Fibroblast of lung (primary cell): ENCODE measurements around the gene PLSCR4. TPM values are rescaled to one million over a fixed set of nuclear protein-coding genes. Genes with fewer than 3 reads are reported as not detected.
A peak's percentile ranks its signal among the peaks of the same experiment; 100 is the strongest.

ENCODE experiments used
- DNase-seq, 2 donors: peaks; one replicate each; pipeline versions ENCODE4 v3.0.0 to v3.0.0-alpha.2; 2010; ENCODE audit warnings: low read depth in 2 of 2
- H2AFZ ChIP-seq: 2 replicates; pipeline ENCODE4 v1.5.1; 2012; ENCODE audit warnings: low read length, control low read depth, inconsistent platforms
- H3K27ac ChIP-seq: 2 replicates; pipeline ENCODE4 v1.5.1; 2011; ENCODE audit warnings: low read length, control low read depth; ENCODE audit not compliant: insufficient read depth
- H3K27me3 ChIP-seq: 2 replicates; pipeline ENCODE4 v1.5.1; 2011; ENCODE audit warnings: mild to moderate bottlenecking, low read length; ENCODE audit not compliant: control insufficient read depth, insufficient read depth
- H3K36me3 ChIP-seq: 2 replicates; pipeline ENCODE4 v1.5.1; 2011; ENCODE audit warnings: low read length; ENCODE audit not compliant: control insufficient read depth, insufficient read depth
- H3K4me1 ChIP-seq: 2 replicates; pipeline ENCODE4 v1.5.1; 2011; ENCODE audit warnings: low read length; ENCODE audit not compliant: control insufficient read depth, insufficient read depth; ENCODE audit errors: extremely low read depth
- H3K4me2 ChIP-seq: 2 replicates; pipeline ENCODE4 v1.5.1; 2011; ENCODE audit warnings: low read length, control low read depth; ENCODE audit not compliant: insufficient read depth; ENCODE audit errors: extremely low read depth
- H3K4me3 ChIP-seq, 4 experiments: fragments of 200-600 bp in 1 of 4; sonication (generic) in 1 of 4; replicated peaks in 1 of 4; 2 replicates each; pipeline ENCODE4 v1.5.1; 2011 to 2016; ENCODE audit warnings: low read length in 4 of 4, low read depth in 3 of 4, mild to moderate bottlenecking in 3 of 4, control low read depth in 2 of 4, inconsistent platforms in 1 of 4, mixed read lengths in 1 of 4; ENCODE audit not compliant: insufficient read depth in 1 of 4; ENCODE audit errors: control extremely low read depth in 1 of 4
- H3K79me2 ChIP-seq: 2 replicates; pipeline ENCODE4 v1.5.1; 2012; ENCODE audit warnings: mild to moderate bottlenecking, low read length, inconsistent platforms; ENCODE audit not compliant: control insufficient read depth, insufficient read depth
- H3K9ac ChIP-seq: 2 replicates; pipeline ENCODE4 v1.5.1; 2011; ENCODE audit warnings: mild to moderate bottlenecking, low read length, control low read depth; ENCODE audit not compliant: insufficient read depth
- H3K9me3 ChIP-seq: 2 replicates; pipeline ENCODE4 v1.5.1; 2012; ENCODE audit warnings: low read depth, low read length; ENCODE audit not compliant: control insufficient read depth, insufficient read depth
- H4K20me1 ChIP-seq: 2 replicates; pipeline ENCODE4 v1.5.1; 2011; ENCODE audit warnings: low read length; ENCODE audit not compliant: control insufficient read depth, insufficient read depth; ENCODE audit errors: extremely low read depth
- CTCF ChIP-seq, 2 donors: IDR thresholded peaks in 1 of 2; conservative IDR thresholded peaks in 1 of 2; 1 replicate in 1 of 2; 2 replicates in 1 of 2; pipeline ENCODE4 v1.5.1; 2011 to 2012; ENCODE audit warnings: low read length in 2 of 2, control low read depth in 1 of 2, inconsistent platforms in 1 of 2, low read depth in 1 of 2, mild to moderate bottlenecking in 1 of 2
- EZH2 ChIP-seq: IDR thresholded peaks from 2 replicates; pipeline ENCODE4 v1.5.1; 2012; ENCODE audit warnings: low read length, control low read depth, mild to moderate bottlenecking; ENCODE audit errors: missing control alignments
- polyA plus RNA-seq, 2 donors: library from polyadenylated mRNA; depleted of rRNA in 1 of 2; stranded (reverse) in 1 of 2; unstranded in 1 of 2; fragments of >200 nt; gene quantifications; 2 replicates each; pipeline ENCODE4 v1.2.1, GENCODE V29; 2011 to 2012; ENCODE audit warnings: missing spikeins in 1 of 2
- total RNA-seq: library from RNA; depleted of rRNA; stranded (reverse); fragments of >200 nt; gene quantifications from 2 replicates; pipeline ENCODE4 v1.2.1, GENCODE V29; 2014

The PLSCR4 gene
- total and polyA plus RNA-seq, 2 donors (not counting 1 experiment from before 2014, with no cell fraction given): 36.7 to 57.6 TPM

GRCh38 chr3:146156095-146156494, 94.8 kb downstream of the PLSCR4 start:
- Histone ChIP-seq H3K36me3 (no peaks in the 10 kb centered on the region), H3K4me1 (peaks cover 6% of the 10 kb centered on the region), H3K79me2 (peaks cover 51% of the 10 kb centered on the region), H3K4me3 (peak overlapping the region in 1 of 4 experiments; percentile 23), H3K4me2 (peak overlapping the region; percentile 60), H3K9me3 (no peaks in the 10 kb centered on the region), H3K27me3 (no peaks in the 10 kb centered on the region), H2AFZ (no peak overlapping the region), H3K9ac (no peak overlapping the region), H4K20me1 (no peaks in the 10 kb centered on the region), H3K27ac (no peak overlapping the region)
- no peak for DNase-seq
- no peak for TF ChIP-seq CTCF (conservative IDR thresholded peaks at IDR 0.05 in 1 of 2, IDR thresholded peaks at IDR 0.05 in 1 of 2; ENCODE audit: low read depth in 1 of 2, low read length in 2 of 2)
- no peak for TF ChIP-seq EZH2

- no peak for DNase-seq
- TF ChIP-seq CTCF (conservative IDR thresholded peaks at IDR 0.05 in 1 of 2, IDR thresholded peaks at IDR 0.05 in 1 of 2; ENCODE audit: low read depth in 1 of 2, low read length in 2 of 2): no peak
- no peak for TF ChIP-seq EZH2
- H3K27me3 ChIP-seq: no peaks in the 10 kb centered on the region
- H3K4me2 ChIP-seq: no peak overlapping the region
- no peaks in the 10 kb centered on the region for H3K9me3 ChIP-seq
- no peak overlapping the region for H3K9ac ChIP-seq
- H3K79me2 ChIP-seq: peaks cover 48% of the 10 kb centered on the region
- no peak overlapping the region for H2AFZ ChIP-seq
- no peaks in the 10 kb centered on the region for H4K20me1 ChIP-seq
- H3K27ac ChIP-seq: no peak overlapping the region
- no peak overlapping the region for H3K4me3 ChIP-seq
- H3K4me1 ChIP-seq: peaks cover 6% of the 10 kb centered on the region
- H3K36me3 ChIP-seq: no peaks in the 10 kb centered on the region
These were observed 95.9 kb downstream of the PLSCR4 start for GRCh38 chr3:146154995-146155394.

GRCh38 chr3:146154316-146154715, 96.6 kb downstream of the PLSCR4 start:
- Histone ChIP-seq H3K4me2 (no peak overlapping the region), H2AFZ (no peak overlapping the region), H3K79me2 (peaks cover 45% of the 10 kb centered on the region), H4K20me1 (no peaks in the 10 kb centered on the region), H3K36me3 (no peaks in the 10 kb centered on the region), H3K9me3 (no peaks in the 10 kb centered on the region), H3K9ac (no peak overlapping the region), H3K27me3 (no peaks in the 10 kb centered on the region), H3K4me3 (no peak overlapping the region), H3K27ac (no peak overlapping the region), H3K4me1 (peaks cover 6% of the 10 kb centered on the region)
- TF ChIP-seq EZH2: no peak
- no peak for TF ChIP-seq CTCF (conservative IDR thresholded peaks at IDR 0.05 in 1 of 2, IDR thresholded peaks at IDR 0.05 in 1 of 2; ENCODE audit: low read depth in 1 of 2, low read length in 2 of 2)
- DNase-seq: no peak
